HepG2 (cell line): ENCODE data around the gene FBLIM1. TPM values are rescaled to one million over a fixed set of nuclear protein-coding genes. Genes with fewer than 3 reads are reported as not detected.

Source experiments
- CHD2 ChIP-seq: IDR thresholded peaks from 2 replicates; pipeline ENCODE4 v1.6.1; 2011; ENCODE audit warnings: low read depth, low read length, improper control_type of control experiment
- DRAP1 ChIP-seq: IDR thresholded peaks from 2 replicates; pipeline ENCODE4 v1.6.1; 2016; ENCODE audit warnings: missing genetic modification reagents, missing compliant biosample characterization
- ETV6 ChIP-seq: sonication (generic); formaldehyde crosslinking; conservative IDR thresholded peaks from 2 replicates; pipeline ENCODE4 v1.4.0; 2020; ENCODE audit warnings: missing genetic modification reagents
- HDAC2 ChIP-seq: sonication (generic); formaldehyde crosslinking; IDR thresholded peaks from 2 replicates; pipeline ENCODE4 v1.4.0; 2020; ENCODE audit warnings: missing genetic modification reagents
- HNF4A ChIP-seq: sonication (generic); formaldehyde crosslinking; IDR thresholded peaks from 2 replicates; pipeline ENCODE4 v1.4.0; 2020; ENCODE audit warnings: missing genetic modification reagents
- HNRNPK ChIP-seq: fragments of 200-400 bp; formaldehyde crosslinking; IDR thresholded peaks from 2 replicates; pipeline ENCODE4 v1.6.1; 2018; ENCODE audit warnings: low read length, low read depth, moderate library complexity, mild to moderate bottlenecking; ENCODE audit not compliant: poor library complexity, severe bottlenecking
- KAT7 ChIP-seq: IDR thresholded peaks from 2 replicates; pipeline ENCODE4 v1.6.1; 2018; ENCODE audit warnings: borderline replicate concordance, missing compliant biosample characterization
- KDM2A ChIP-seq: sonication (generic); formaldehyde crosslinking; IDR thresholded peaks from 2 replicates; pipeline ENCODE4 v1.4.0; 2020; ENCODE audit warnings: low read depth, missing genetic modification reagents, borderline replicate concordance
- KDM5B ChIP-seq: sonication (generic); formaldehyde crosslinking; IDR thresholded peaks from 2 replicates; pipeline ENCODE4 v1.4.0; 2020; ENCODE audit warnings: missing genetic modification reagents, mild to moderate bottlenecking, borderline replicate concordance
- NFIC ChIP-seq: IDR thresholded peaks from 2 replicates; pipeline ENCODE4 v1.6.1; 2012; ENCODE audit warnings: mild to moderate bottlenecking, low read length, inconsistent platforms
- PPARG ChIP-seq: conservative IDR thresholded peaks from 2 replicates; pipeline ENCODE4 v1.6.1; 2016; ENCODE audit warnings: missing biosample characterization, missing genetic modification reagents
- RBFOX2 ChIP-seq: fragments of 200-400 bp; formaldehyde crosslinking; IDR thresholded peaks from 2 replicates; pipeline ENCODE4 v1.6.1; 2017; ENCODE audit warnings: low read depth, mild to moderate bottlenecking, low read length
- RXRA ChIP-seq: sonication (generic); formaldehyde crosslinking; IDR thresholded peaks from 2 replicates; pipeline ENCODE4 v1.5.1; 2020; ENCODE audit warnings: missing genetic modification reagents
- TFAP4 ChIP-seq: sonication (generic); IDR thresholded peaks from 2 replicates; pipeline ENCODE4 v1.6.1; 2016; ENCODE audit warnings: low read depth, borderline replicate concordance
- ZFX ChIP-seq: sonication (generic); formaldehyde crosslinking; IDR thresholded peaks from 2 replicates; pipeline ENCODE4 v1.4.0; 2020; ENCODE audit warnings: mild to moderate bottlenecking, low read depth, missing genetic modification reagents, moderate library complexity
- ZGPAT ChIP-seq: IDR thresholded peaks from 2 replicates; pipeline ENCODE4 v1.6.1; 2016; ENCODE audit warnings: mild to moderate bottlenecking
- ZIK1 ChIP-seq: sonication (generic); formaldehyde crosslinking; IDR thresholded peaks from 2 replicates; pipeline ENCODE4 v1.5.0; 2020; ENCODE audit warnings: mild to moderate bottlenecking, low read depth, missing genetic modification reagents, borderline replicate concordance
- ZNF350 ChIP-seq: sonication (generic); formaldehyde crosslinking; IDR thresholded peaks from 2 replicates; pipeline ENCODE4 v1.4.0; 2020; ENCODE audit warnings: mild to moderate bottlenecking, low read depth, missing genetic modification reagents, borderline replicate concordance
- ZNF383 ChIP-seq: sonication (generic); formaldehyde crosslinking; IDR thresholded peaks from 2 replicates; pipeline ENCODE4 v1.4.0; 2020; ENCODE audit warnings: missing genetic modification reagents, mild to moderate bottlenecking, borderline replicate concordance
- ZNF572 ChIP-seq: sonication (generic); formaldehyde crosslinking; IDR thresholded peaks from 2 replicates; pipeline ENCODE4 v1.5.1; 2020; ENCODE audit warnings: mild to moderate bottlenecking, missing genetic modification reagents
- ZNF605 ChIP-seq: sonication (generic); formaldehyde crosslinking; IDR thresholded peaks from 2 replicates; pipeline ENCODE4 v1.8.0; 2022; ENCODE audit warnings: mild to moderate bottlenecking, missing genetic modification reagents
- polyA plus RNA-seq, 8 experiments: library from polyadenylated mRNA; depleted of rRNA in 3 of 8; stranded (reverse) in 7 of 8; unstranded in 1 of 8; fragments of >200 nt; fragmentation: Illumina TruSeq in 4 of 8; extraction: Trizol in 4 of 8; gene quantifications; 2 replicates each; pipeline versions ENCODE4 v1.2.1 to v1.2.3, GENCODE V29; 2011 to 2016; ENCODE audit warnings: low read depth in 4 of 8, missing spikeins in 1 of 8, mixed read lengths in 1 of 8; ENCODE audit not compliant: insufficient read depth in 1 of 8
- total RNA-seq, 5 experiments: library from RNA; depleted of rRNA; stranded (reverse); fragments of >200 nt; fragmentation: Illumina TruSeq; extraction: Trizol; gene quantifications; 2 replicates each; pipeline ENCODE4 v1.2.3, GENCODE V29; 2016; ENCODE audit warnings: low read depth in 1 of 5

FBLIM1 gene
- total and polyA plus RNA-seq, 2 of the 13 experiments (the other 11 are each of a cell fraction or from before 2014, with no cell fraction given): 10.6 to 23.0 TPM

- TF ChIP-seq DRAP1 (CRISPR knock-in tag): 0 out of 2 replicates have a peak, but pooled peaks have one; percentile 12
- TF ChIP-seq HNRNPK: peak; percentile 77
- TF ChIP-seq HDAC2 (CRISPR knock-in tag): 0 out of 2 replicates have a peak, but pooled peaks have one; percentile 21
- TF ChIP-seq NFIC: no peak
- no peak for TF ChIP-seq ETV6 (CRISPR knock-in tag)
- TF ChIP-seq RBFOX2: 0 out of 2 replicates have a peak, but pooled peaks have one; percentile 24
- peak; percentile 95 for TF ChIP-seq TFAP4
- TF ChIP-seq ZGPAT (CRISPR knock-in tag): no peak
- no peak for TF ChIP-seq CHD2
- 0 out of 2 replicates have a peak, but pooled peaks have one; percentile 22 for TF ChIP-seq ZIK1 (CRISPR knock-in tag)
- TF ChIP-seq ZFX: peak; percentile 53; the same call in 1 of the 2 replicates
- peak; percentile 94 for TF ChIP-seq RXRA
- TF ChIP-seq PPARG (CRISPR knock-in tag): peak; percentile 97
- TF ChIP-seq KAT7 (CRISPR knock-in tag): 0 out of 2 replicates have a peak, but pooled peaks have one; percentile 20
- peak; percentile 53 for TF ChIP-seq HNF4A (CRISPR knock-in tag)
- peak; percentile 36; the same call in 1 of the 2 replicates for TF ChIP-seq KDM5B
- no peak for TF ChIP-seq ZNF605 (CRISPR knock-in tag)
- TF ChIP-seq ZNF383 (CRISPR knock-in tag): no peak
- TF ChIP-seq KDM2A (CRISPR knock-in tag): peak; percentile 44; the same call in 1 of the 2 replicates
- 0 out of 2 replicates have a peak, but pooled peaks have one; percentile 53 for TF ChIP-seq ZNF350
- 0 out of 2 replicates have a peak, but pooled peaks have one; percentile 59 for TF ChIP-seq ZNF572 (CRISPR knock-in tag)
These were observed 22.3 kb upstream of the FBLIM1 start, which contains the start of gene SLC25A34 (continued) for GRCh38 chr1:15736038-15736891.
